Measurements from ENCODE around the gene MYO1A.
"Not testable (repeated sequence)": the region's sequence is repeated elsewhere in the genome, so short reads cannot be mapped to it uniquely, and the experiment has no call there.

MYO1A gene

GRCh38 chr12:57046947-57047890 lies 2.7 kb downstream of the MYO1A start:
- DNase-seq (ENCODE audit: low read depth), result peak; percentile 17

GRCh38 chr12:57046086-57046791 lies 3.7 kb downstream of the MYO1A start:
- DNase-seq (ENCODE audit: low read depth), result no peak

GRCh38 chr12:57044889-57045288 lies 5.0 kb downstream of the MYO1A start:
- no peak for DNase-seq (ENCODE audit: low read depth)

- DNase-seq (ENCODE audit: low read depth), result no peak
Measured at GRCh38 chr12:57044468-57044867, 5.5 kb downstream of the MYO1A start.

GRCh38 chr12:57042695-57043094 lies 7.2 kb downstream of the MYO1A start:
- no peak for DNase-seq (ENCODE audit: low read depth)

- no peak for DNase-seq (ENCODE audit: low read depth)
Measured at GRCh38 chr12:57040750-57041149, 9.2 kb downstream of the MYO1A start.

GRCh38 chr12:57040211-57040610 lies 9.7 kb downstream of the MYO1A start:
- DNase-seq (ENCODE audit: low read depth), result no peak

GRCh38 chr12:57039016-57039798 lies 10.7 kb downstream of the MYO1A start:
- DNase-seq (ENCODE audit: low read depth), result no peak

- no peak for DNase-seq (ENCODE audit: low read depth)
Measured at GRCh38 chr12:57037264-57037663, 12.7 kb downstream of the MYO1A start.

GRCh38 chr12:57033431-57033830 lies 16.5 kb downstream of the MYO1A start:
- DNase-seq (ENCODE audit: low read depth), result no peak

GRCh38 chr12:57031789-57032188 lies 18.1 kb downstream of the MYO1A start:
- DNase-seq (ENCODE audit: low read depth), result no peak

- DNase-seq (ENCODE audit: low read depth), result no peak
Measured at GRCh38 chr12:57031138-57031725, 18.7 kb downstream of the MYO1A start.

- no peak for DNase-seq (ENCODE audit: low read depth)
Measured at GRCh38 chr12:57029457-57029856, 20.5 kb downstream of the MYO1A start.

- DNase-seq (ENCODE audit: low read depth), result no peak
Measured at GRCh38 chr12:57027805-57028153, 22.1 kb downstream of the MYO1A start.

GRCh38 chr12:57027011-57027804 lies 22.7 kb downstream of the MYO1A start:
- DNase-seq (ENCODE audit: low read depth), result no peak

- no peak for DNase-seq (ENCODE audit: low read depth)
Measured at GRCh38 chr12:57025196-57025595, 24.7 kb downstream of the MYO1A start.

GRCh38 chr12:57022324-57022723 lies 27.6 kb downstream of the MYO1A start:
- not testable (repeated sequence) for DNase-seq (ENCODE audit: low read depth)

- DNase-seq (ENCODE audit: low read depth), result no peak
Measured at GRCh38 chr12:57019983-57020719, 29.8 kb downstream of the MYO1A start.

GRCh38 chr12:57018906-57019305 lies 31.0 kb downstream of the MYO1A start:
- DNase-seq (ENCODE audit: low read depth), result no peak

GRCh38 chr12:57018353-57018752 lies 31.6 kb downstream of the MYO1A start:
- not testable (repeated sequence) for DNase-seq (ENCODE audit: low read depth)

- DNase-seq (ENCODE audit: low read depth), result no peak
Measured at GRCh38 chr12:57016348-57016747, 33.6 kb downstream of the MYO1A start, which contains the start of gene TAC3. TSS of gene TAC3 (minus strand) at chr12:57016529. CDS start at chr12:57015797, 732 bp downstream.

Data from stimulated activated CD8-positive, alpha-beta memory T cell treated with anti-CD3 and anti-CD28 coated beads, Interleukin-7, amount 100 ng/mL, for 24 hours (primary cell).